Upper lobe of left lung (tissue), 6 donors: Measurements from ENCODE around the gene ZMIZ2. TPM values are rescaled to one million over a fixed set of nuclear protein-coding genes. Genes with fewer than 3 reads are reported as not detected.
"Not testable (repeated sequence)": the region's sequence is repeated elsewhere in the genome, so short reads cannot be mapped to it uniquely, and the experiment has no call there.

Source experiments
- ATAC-seq, 2 donors: fragments of 200-7000 bp; cut with Tn5 transposase; one replicate each; pipeline ENCODE4 v1.9.1; 2022; ENCODE audit warnings: mild to moderate bottlenecking in 2 of 2, moderate library complexity in 2 of 2; ENCODE audit not compliant: low FRiP score in 2 of 2
- DNase-seq, 2 donors: peaks; one replicate each; pipeline ENCODE4 v3.0.0-alpha.2; 2019 to 2020
- H3K27ac ChIP-seq, 4 donors: fragments of 200-600 bp; sonication (generic); one replicate each; pipeline ENCODE4 v1.5.1; 2016 to 2019
- H3K27me3 ChIP-seq, 4 donors: fragments of 200-600 bp; sonication (generic); one replicate each; pipeline ENCODE4 v1.5.1; 2017 to 2019
- H3K36me3 ChIP-seq, 4 donors: fragments of 200-600 bp; sonication (generic); one replicate each; pipeline ENCODE4 v1.5.1; 2016 to 2019
- H3K4me1 ChIP-seq, 4 donors: fragments of 200-600 bp; sonication (generic); one replicate each; pipeline ENCODE4 v1.5.1; 2018 to 2019
- H3K4me3 ChIP-seq, 4 donors: fragments of 200-600 bp; sonication (generic); one replicate each; pipeline ENCODE4 v1.5.1; 2017 to 2019; ENCODE audit warnings: mild to moderate bottlenecking in 2 of 4, moderate library complexity in 1 of 4
- H3K9me3 ChIP-seq, 4 donors: fragments of 200-600 bp; sonication (generic); one replicate each; pipeline ENCODE4 v1.5.1; 2018 to 2019
- CTCF ChIP-seq, 6 experiments: fragments of 450-650 bp in 4 of 6; fragments of 200-600 bp in 2 of 6; sonication (generic) in 2 of 6; IDR thresholded peaks; one replicate each; pipeline ENCODE4 v1.5.1; 2016 to 2019; ENCODE audit warnings: antibody characterized with exemption in 6 of 6
- EP300 ChIP-seq, 4 donors: sonication (generic); formaldehyde crosslinking; IDR thresholded peaks; one replicate each; pipeline ENCODE4 v1.5.1; 2017; ENCODE audit warnings: antibody characterized with exemption in 4 of 4, control low read depth in 2 of 4
- POLR2A ChIP-seq, 4 donors: fragments of 450-650 bp; IDR thresholded peaks; one replicate each; pipeline ENCODE4 v1.5.1; 2016 to 2017; ENCODE audit warnings: antibody characterized with exemption in 4 of 4, mild to moderate bottlenecking in 2 of 4
- POLR2AphosphoS5 ChIP-seq, 2 donors: sonication (generic); formaldehyde crosslinking; IDR thresholded peaks; one replicate each; pipeline ENCODE4 v1.5.1; 2017; ENCODE audit warnings: antibody characterized with exemption in 2 of 2
- WGBS, 2 donors: methylation state at CpG; one replicate each; pipeline ENCODE4 v1.1.5; 2017 to 2018; 5-methylcytosine and 5-hydroxymethylcytosine counted together
- total RNA-seq, 6 donors: library from RNA; depleted of rRNA in 4 of 6; stranded (reverse); fragments of >200 nt in 4 of 6; gene quantifications; one replicate each; pipeline versions ENCODE4 v1.1.0 to v1.2.1, GENCODE V29; 2016 to 2021
- donor health status: DM: no; HTN: no; CAD: no; lungs with moderate emphysema.
- donor health status: DM: no; HTN: yes; CAD: no; lungs with severe emphysema.

The ZMIZ2 gene
- total RNA-seq, 6 donors from 2014 or later, result 27.0 to 161 (median 85.7) TPM

GRCh38 chr7:44727158-44727936 lies 21.3 kb upstream of the ZMIZ2 start:
- Histone ChIP-seq H3K36me3 (no peaks in the 10 kb centered on the region), H3K27me3 (no peaks in the 10 kb centered on the region), H3K27ac (peak overlapping the region in 3 of 4 donors; percentile 10 to 27 (median 13)), H3K9me3 (no peaks in the 10 kb centered on the region), H3K4me3 (no peak overlapping the region), H3K4me1 (peaks cover 0 to 8% (median 5%) of the 10 kb centered on the region in 4 donors)
- DNase-seq (no peak), ATAC-seq (peak; percentile 49 to 62)
- WGBS, 2 donors, result 58 to 60% methylated on average over 6 of the region's 6 CpGs
- TF ChIP-seq EP300 (IDR thresholded peaks at IDR 0.05) (peak in 1 of 4 donors; percentile 19), POLR2A (IDR thresholded peaks at IDR 0.05) (no peak)

GRCh38 chr7:44727937-44728262 lies 20.7 kb upstream of the ZMIZ2 start:
- H3K27ac ChIP-seq, result peak overlapping the region in 2 of 4 donors; percentile 10 to 13
- peaks cover 0 to 8% (median 5%) of the 10 kb centered on the region in 4 donors for H3K4me1 ChIP-seq
- TF ChIP-seq EP300 (IDR thresholded peaks at IDR 0.05), result no peak
- no peak for TF ChIP-seq CTCF (IDR thresholded peaks at IDR 0.05)
- no peak for TF ChIP-seq POLR2A (IDR thresholded peaks at IDR 0.05)
- TF ChIP-seq POLR2AphosphoS5 (IDR thresholded peaks at IDR 0.05), result no peak
- DNase-seq, result no peak
- WGBS, 2 donors, result 96 to 100% methylated on average over 1 of the region's 1 CpG
- no peak overlapping the region for H3K4me3 ChIP-seq
- H3K36me3 ChIP-seq, result no peaks in the 10 kb centered on the region
- H3K27me3 ChIP-seq, result no peaks in the 10 kb centered on the region
- no peaks in the 10 kb centered on the region for H3K9me3 ChIP-seq
- ATAC-seq, result no peak

GRCh38 chr7:44729949-44730590 lies 18.6 kb upstream of the ZMIZ2 start:
- no peak for ATAC-seq
- WGBS, 2 donors, result 74 to 77% methylated on average over 5 to 11 of the region's 12 CpGs

GRCh38 chr7:44732971-44733370 lies 15.7 kb upstream of the ZMIZ2 start:
- not testable (repeated sequence) for ATAC-seq, H3K9me3 ChIP-seq, H3K27me3 ChIP-seq, DNase-seq, H3K27ac ChIP-seq, H3K4me3 ChIP-seq, H3K36me3 ChIP-seq, H3K4me1 ChIP-seq
- 94 to 96% methylated on average over 6 of the region's 6 CpGs for WGBS, 2 donors

More at GRCh38 chr7:44729949-44730590, 18.6 kb upstream of the ZMIZ2 start:
- no peaks in the 10 kb centered on the region for H3K36me3 ChIP-seq
- TF ChIP-seq EP300 (IDR thresholded peaks at IDR 0.05), result no peak
- no peak for TF ChIP-seq POLR2AphosphoS5 (IDR thresholded peaks at IDR 0.05)
- no peak for TF ChIP-seq CTCF (IDR thresholded peaks at IDR 0.05)
- no peak for TF ChIP-seq POLR2A (IDR thresholded peaks at IDR 0.05)
- peaks cover 0 to 8% (median 5%) of the 10 kb centered on the region in 4 donors for H3K4me1 ChIP-seq
- no peaks in the 10 kb centered on the region for H3K27me3 ChIP-seq
- no peaks in the 10 kb centered on the region for H3K9me3 ChIP-seq
- DNase-seq, result peak in 1 of 2 donors; percentile 56
- no peak overlapping the region for H3K27ac ChIP-seq
- no peak overlapping the region for H3K4me3 ChIP-seq

GRCh38 chr7:44733708-44734481 lies 14.8 kb upstream of the ZMIZ2 start:
- Histone ChIP-seq H3K27ac (no peak overlapping the region), H3K4me1 (peaks cover 0 to 3% (median 0%) of the 10 kb centered on the region in 4 donors), H3K27me3 (no peaks in the 10 kb centered on the region), H3K9me3 (no peaks in the 10 kb centered on the region), H3K4me3 (no peak overlapping the region), H3K36me3 (no peaks in the 10 kb centered on the region)
- ATAC-seq, result no peak
- TF ChIP-seq CTCF (IDR thresholded peaks at IDR 0.05) (no peak), EP300 (IDR thresholded peaks at IDR 0.05) (no peak), POLR2AphosphoS5 (IDR thresholded peaks at IDR 0.05) (no peak), POLR2A (IDR thresholded peaks at IDR 0.05) (no peak)
- WGBS, 2 donors, result 75 to 98% methylated on average over 5 of the region's 5 CpGs
- no peak for DNase-seq
